Nephron progenitor cell (in vitro differentiated cells): Measurements from ENCODE around the gene DPP8.

Experiments
- DNase-seq: peaks from one replicate; pipeline ENCODE4 v3.0.0; 2021
- H3K27ac Mint-ChIP-seq: 2 replicates; pipeline ENCODE4 v1.8.0; 2021; ENCODE audit warnings: mild to moderate bottlenecking, moderate library complexity, mixed read lengths
- H3K27me3 Mint-ChIP-seq: 2 replicates; pipeline ENCODE4 v1.8.0; 2021; ENCODE audit warnings: mild to moderate bottlenecking, low read depth, mixed read lengths; ENCODE audit not compliant: poor library complexity
- H3K36me3 Mint-ChIP-seq: 2 replicates; pipeline ENCODE4 v1.8.0; 2021; ENCODE audit warnings: low read depth, mixed read lengths
- H3K4me1 Mint-ChIP-seq: 2 replicates; pipeline ENCODE4 v1.8.0; 2021; ENCODE audit warnings: mixed read lengths
- H3K4me3 Mint-ChIP-seq: 2 replicates; pipeline ENCODE4 v1.8.0; 2021; ENCODE audit warnings: mild to moderate bottlenecking, moderate library complexity, mixed read lengths
- H3K9me3 Mint-ChIP-seq: 2 replicates; pipeline ENCODE4 v1.8.0; 2021; ENCODE audit warnings: mild to moderate bottlenecking, moderate library complexity, mixed read lengths
- TF ChIP-seq, protein P1 (sequence below): fragments of 200-600 bp; sonication (generic); IDR thresholded peaks from 2 replicates; pipeline ENCODE4 v1.5.0; 2021; ENCODE audit warnings: antibody characterized with exemption

Gene DPP8

DNA sequence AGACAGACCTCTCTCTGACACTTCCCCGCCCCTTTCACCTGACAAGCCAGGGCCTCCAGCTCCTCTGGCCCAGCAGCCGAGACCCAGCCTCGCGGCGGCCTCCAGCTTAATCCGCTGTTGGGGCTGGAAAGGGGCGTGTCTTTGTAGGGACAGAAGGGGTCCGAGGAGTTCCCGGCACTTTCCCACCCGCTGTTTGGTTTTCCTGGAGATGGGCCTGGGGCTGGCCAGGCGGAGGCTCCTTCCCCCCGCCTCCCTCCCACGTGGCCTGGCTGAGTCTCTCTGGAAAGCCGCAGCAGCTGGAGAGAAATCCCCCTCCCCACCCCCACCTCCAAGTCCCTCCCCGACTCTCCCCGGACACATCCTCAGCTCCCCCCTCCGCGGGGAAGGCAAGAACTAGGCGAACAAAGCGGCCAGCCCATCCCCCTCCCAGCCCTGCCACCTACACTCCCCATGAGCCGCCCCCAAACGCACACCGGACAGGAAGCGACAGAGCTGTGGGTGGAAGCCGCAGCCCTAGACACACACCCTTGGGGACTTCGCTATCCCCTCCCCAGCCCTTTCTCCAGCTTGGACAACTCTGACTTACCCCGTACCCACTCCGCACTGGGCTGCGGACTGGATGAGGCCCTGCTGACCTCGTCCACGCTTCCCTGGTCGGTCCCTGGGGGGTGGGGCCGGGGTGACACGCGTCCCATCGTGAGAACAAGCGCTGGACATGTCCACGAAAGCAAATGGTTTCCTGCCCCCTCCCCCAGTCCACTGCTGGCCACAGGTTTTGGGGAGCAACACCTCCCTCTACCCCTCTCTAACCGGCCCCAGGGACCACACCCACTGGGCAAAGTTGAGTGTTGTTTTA lies 95.9 kb downstream of the DPP8 start:
- H3K4me1 Mint-ChIP-seq: peaks cover 88% of the 10 kb centered on the region
- peak overlapping the region; percentile 98 for H3K27ac Mint-ChIP-seq
- DNase-seq: peak; percentile 80

DNA sequence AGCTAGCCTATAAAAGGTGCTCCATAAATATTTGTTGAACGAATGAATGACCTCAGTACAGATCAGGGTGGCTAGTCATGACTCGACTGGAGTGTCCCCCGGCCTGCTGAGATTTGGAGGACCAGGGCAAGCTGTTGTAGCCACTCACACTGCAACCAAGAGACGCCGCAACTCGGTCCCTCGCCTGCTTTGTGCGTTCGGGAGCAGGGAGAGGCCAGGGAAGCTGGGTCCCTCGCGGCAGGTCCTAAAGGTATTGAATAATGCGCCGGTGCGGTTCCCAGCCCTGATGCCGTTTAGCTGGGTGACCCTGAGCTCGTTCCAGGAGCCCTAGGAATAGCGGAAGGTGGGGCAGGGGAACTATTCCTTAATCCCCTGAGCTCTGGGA lies 96.5 kb downstream of the DPP8 start:
- no peaks in the 10 kb centered on the region for H3K36me3 Mint-ChIP-seq
- peak overlapping the region; percentile 87 for H3K27ac Mint-ChIP-seq
- TF ChIP-seq, protein P1, sequence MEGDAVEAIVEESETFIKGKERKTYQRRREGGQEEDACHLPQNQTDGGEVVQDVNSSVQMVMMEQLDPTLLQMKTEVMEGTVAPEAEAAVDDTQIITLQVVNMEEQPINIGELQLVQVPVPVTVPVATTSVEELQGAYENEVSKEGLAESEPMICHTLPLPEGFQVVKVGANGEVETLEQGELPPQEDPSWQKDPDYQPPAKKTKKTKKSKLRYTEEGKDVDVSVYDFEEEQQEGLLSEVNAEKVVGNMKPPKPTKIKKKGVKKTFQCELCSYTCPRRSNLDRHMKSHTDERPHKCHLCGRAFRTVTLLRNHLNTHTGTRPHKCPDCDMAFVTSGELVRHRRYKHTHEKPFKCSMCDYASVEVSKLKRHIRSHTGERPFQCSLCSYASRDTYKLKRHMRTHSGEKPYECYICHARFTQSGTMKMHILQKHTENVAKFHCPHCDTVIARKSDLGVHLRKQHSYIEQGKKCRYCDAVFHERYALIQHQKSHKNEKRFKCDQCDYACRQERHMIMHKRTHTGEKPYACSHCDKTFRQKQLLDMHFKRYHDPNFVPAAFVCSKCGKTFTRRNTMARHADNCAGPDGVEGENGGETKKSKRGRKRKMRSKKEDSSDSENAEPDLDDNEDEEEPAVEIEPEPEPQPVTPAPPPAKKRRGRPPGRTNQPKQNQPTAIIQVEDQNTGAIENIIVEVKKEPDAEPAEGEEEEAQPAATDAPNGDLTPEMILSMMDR: no peak
- H3K4me1 Mint-ChIP-seq: peaks cover 88% of the 10 kb centered on the region
- H3K9me3 Mint-ChIP-seq: no peaks in the 10 kb centered on the region
- H3K4me3 Mint-ChIP-seq: peak overlapping the region; percentile 97
- H3K27me3 Mint-ChIP-seq: peaks cover 9% of the 10 kb centered on the region
- DNase-seq: no peak

More for the DNA sequence above, 95.9 kb downstream of the DPP8 start:
- TF ChIP-seq, protein P1: no peak
- Mint-ChIP-seq H3K36me3 (no peaks in the 10 kb centered on the region), H3K4me3 (peak overlapping the region; percentile 97), H3K9me3 (no peaks in the 10 kb centered on the region), H3K27me3 (peaks cover 13% of the 10 kb centered on the region)

DNA sequence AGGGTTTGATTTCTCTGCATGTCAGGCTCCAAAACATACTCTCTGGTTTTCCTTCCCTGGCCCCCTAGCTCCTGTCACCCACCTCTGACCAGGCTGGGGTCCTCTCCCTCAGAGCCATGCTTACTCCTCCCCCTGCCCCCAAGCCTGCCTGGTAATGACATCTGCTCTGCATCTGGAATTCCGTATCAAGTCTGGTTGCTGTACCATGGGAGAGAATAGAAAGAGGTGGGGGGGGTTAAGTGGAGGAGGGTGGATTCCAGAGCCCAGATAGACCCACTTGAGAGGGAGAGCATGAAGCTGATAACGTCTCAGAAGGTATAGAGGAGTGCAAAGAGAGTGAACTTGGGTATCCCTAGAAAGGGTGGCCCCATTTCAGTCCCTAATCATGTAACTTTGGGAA lies 98.9 kb downstream of the DPP8 start:
- Mint-ChIP-seq H3K4me3 (peak overlapping the region; percentile 28), H3K4me1 (peaks cover 90% of the 10 kb centered on the region), H3K9me3 (no peaks in the 10 kb centered on the region), H3K27me3 (peaks cover 6% of the 10 kb centered on the region), H3K36me3 (no peaks in the 10 kb centered on the region), H3K27ac (no peak overlapping the region)
- TF ChIP-seq, protein P1: no peak
- DNase-seq: no peak

DNA sequence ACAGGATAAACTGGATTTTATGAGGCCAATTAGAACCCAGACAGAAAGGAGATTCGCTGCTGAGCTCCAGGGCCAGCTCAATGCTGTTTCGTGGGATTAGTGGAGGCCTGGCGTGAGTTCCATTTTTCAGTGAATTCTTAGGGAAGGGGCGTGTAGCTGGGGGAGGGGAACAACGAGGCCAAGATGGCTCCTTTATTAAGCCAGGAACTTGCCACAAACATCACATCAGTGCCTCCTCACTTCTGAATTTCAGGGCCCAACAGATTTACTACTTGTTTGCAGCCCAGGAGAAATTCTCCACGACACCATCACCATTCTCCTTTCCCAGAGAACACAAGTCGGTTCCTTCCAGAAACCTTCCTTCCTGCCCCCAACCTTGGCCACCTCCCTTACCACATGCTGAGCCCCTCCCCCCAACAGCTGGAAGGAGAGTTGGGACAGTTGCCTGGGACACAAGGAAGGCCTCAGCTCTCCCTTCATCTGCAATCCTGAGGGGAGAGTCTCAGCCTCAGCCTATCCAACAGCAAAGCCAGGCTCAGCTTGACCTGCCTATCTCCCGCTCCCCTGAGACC lies 100.6 kb downstream of the DPP8 start:
- TF ChIP-seq, protein P1: no peak
- no peaks in the 10 kb centered on the region for H3K36me3 Mint-ChIP-seq
- peak overlapping the region; percentile 54 for H3K4me3 Mint-ChIP-seq
- peaks cover 81% of the 10 kb centered on the region for H3K4me1 Mint-ChIP-seq
- peaks cover 3% of the 10 kb centered on the region for H3K27me3 Mint-ChIP-seq
- H3K9me3 Mint-ChIP-seq: no peaks in the 10 kb centered on the region
- peak overlapping the region; percentile 96 for H3K27ac Mint-ChIP-seq
- peak; percentile 31 for DNase-seq

DNA sequence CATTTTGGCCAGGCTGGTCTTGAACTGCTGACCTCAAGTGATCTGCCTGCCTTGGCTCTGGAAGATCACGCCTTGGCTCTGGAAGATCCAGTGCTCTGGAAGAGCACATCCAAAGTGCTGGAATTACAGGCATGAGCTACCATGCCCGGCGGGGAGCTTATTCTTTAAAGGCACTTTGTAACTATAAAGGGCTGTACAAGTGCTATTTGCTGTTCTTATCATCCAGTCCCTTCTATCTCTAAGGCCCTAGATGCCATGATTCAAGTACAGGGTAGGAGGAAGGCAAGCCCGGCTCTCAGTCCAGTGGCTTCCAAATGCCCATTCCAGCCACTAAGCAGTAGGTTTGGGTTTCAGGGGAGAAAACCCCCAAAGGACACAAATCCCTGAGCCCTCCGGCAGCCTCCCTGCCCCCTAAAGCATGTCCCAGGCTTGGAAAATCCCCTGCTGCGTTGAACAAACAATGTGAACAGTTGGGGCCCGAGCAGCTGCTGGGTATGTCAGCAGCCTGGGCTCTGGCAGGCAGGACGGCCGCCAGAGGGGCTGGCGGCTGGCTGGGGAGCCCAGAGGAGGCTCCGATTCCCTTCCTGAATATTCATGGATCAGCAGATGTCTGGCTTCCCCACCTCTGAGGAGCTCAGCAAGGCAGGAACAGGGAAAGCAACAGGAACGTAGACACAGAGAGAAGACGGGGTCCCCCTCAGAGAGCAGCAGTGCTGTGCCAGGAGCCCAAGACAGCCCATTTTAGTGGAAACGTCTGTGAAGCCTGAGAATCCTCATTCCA lies 102.5 kb downstream of the DPP8 start:
- peaks cover 83% of the 10 kb centered on the region for H3K4me1 Mint-ChIP-seq
- H3K36me3 Mint-ChIP-seq: no peaks in the 10 kb centered on the region
- peak; percentile 64 for DNase-seq
- peaks cover 3% of the 10 kb centered on the region for H3K27me3 Mint-ChIP-seq
- no peaks in the 10 kb centered on the region for H3K9me3 Mint-ChIP-seq
- H3K27ac Mint-ChIP-seq: peak overlapping the region; percentile 16
- H3K4me3 Mint-ChIP-seq: peak overlapping the region; percentile 63
- TF ChIP-seq, protein P1: no peak
